ENCODE results near the gene GALNTL6. TPM values are rescaled to one million over a fixed set of nuclear protein-coding genes. Genes with fewer than 3 reads are reported as not detected.

Gene GALNTL6
- total RNA-seq, 1 donor from 2014 or later: 1.7 TPM

GRCh38 chr4:171966356-171966755 lies 153.2 kb downstream of the GALNTL6 start:
- no peaks in the 10 kb centered on the region for H3K27me3 Mint-ChIP-seq
- no peaks in the 10 kb centered on the region for H3K36me3 Mint-ChIP-seq
- no peak overlapping the region for H3K4me3 Mint-ChIP-seq
- H3K9me3 Mint-ChIP-seq: peaks cover 7% of the 10 kb centered on the region
- no peak overlapping the region for H3K27ac Mint-ChIP-seq
- no peaks in the 10 kb centered on the region for H3K4me1 Mint-ChIP-seq (ENCODE audit: unreplicated experiment)
- DNase-seq (ENCODE audit: extremely low spot score, unreplicated experiment): no peak
- TF ChIP-seq, protein P1, sequence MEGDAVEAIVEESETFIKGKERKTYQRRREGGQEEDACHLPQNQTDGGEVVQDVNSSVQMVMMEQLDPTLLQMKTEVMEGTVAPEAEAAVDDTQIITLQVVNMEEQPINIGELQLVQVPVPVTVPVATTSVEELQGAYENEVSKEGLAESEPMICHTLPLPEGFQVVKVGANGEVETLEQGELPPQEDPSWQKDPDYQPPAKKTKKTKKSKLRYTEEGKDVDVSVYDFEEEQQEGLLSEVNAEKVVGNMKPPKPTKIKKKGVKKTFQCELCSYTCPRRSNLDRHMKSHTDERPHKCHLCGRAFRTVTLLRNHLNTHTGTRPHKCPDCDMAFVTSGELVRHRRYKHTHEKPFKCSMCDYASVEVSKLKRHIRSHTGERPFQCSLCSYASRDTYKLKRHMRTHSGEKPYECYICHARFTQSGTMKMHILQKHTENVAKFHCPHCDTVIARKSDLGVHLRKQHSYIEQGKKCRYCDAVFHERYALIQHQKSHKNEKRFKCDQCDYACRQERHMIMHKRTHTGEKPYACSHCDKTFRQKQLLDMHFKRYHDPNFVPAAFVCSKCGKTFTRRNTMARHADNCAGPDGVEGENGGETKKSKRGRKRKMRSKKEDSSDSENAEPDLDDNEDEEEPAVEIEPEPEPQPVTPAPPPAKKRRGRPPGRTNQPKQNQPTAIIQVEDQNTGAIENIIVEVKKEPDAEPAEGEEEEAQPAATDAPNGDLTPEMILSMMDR (conservative IDR thresholded peaks at IDR 0.05): no peak

DNA sequence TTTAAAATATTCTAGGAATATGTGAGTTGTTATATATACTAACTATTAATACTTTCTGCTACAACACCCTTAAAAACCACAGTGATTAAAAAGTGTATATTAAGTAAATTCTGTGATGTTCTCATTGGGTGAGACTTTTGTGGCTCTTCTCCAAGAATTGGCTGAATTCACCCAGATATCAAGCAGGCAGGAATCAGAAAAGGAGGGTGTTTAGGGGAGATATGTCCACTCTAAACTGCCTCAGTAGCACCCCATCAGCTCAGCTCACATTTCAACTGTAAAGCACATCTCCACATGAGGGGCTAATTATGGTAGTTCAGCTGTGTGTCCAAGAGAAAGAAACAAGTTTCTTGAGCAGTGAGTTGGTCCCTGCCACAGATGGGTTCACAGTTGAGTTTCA lies 165.0 kb downstream of the GALNTL6 start:
- H3K4me3 Mint-ChIP-seq: no peak overlapping the region
- H3K27me3 Mint-ChIP-seq: no peaks in the 10 kb centered on the region
- TF ChIP-seq, protein P1 (conservative IDR thresholded peaks at IDR 0.05): no peak
- no peaks in the 10 kb centered on the region for H3K4me1 Mint-ChIP-seq (ENCODE audit: unreplicated experiment)
- no peaks in the 10 kb centered on the region for H3K9me3 Mint-ChIP-seq
- no peak for DNase-seq (ENCODE audit: extremely low spot score, unreplicated experiment)
- H3K36me3 Mint-ChIP-seq: no peaks in the 10 kb centered on the region
- H3K27ac Mint-ChIP-seq: no peak overlapping the region

- DNase-seq (ENCODE audit: extremely low spot score, unreplicated experiment): no peak
Measured at GRCh38 chr4:171979461-171979860, 166.3 kb downstream of the GALNTL6 start.

DNA sequence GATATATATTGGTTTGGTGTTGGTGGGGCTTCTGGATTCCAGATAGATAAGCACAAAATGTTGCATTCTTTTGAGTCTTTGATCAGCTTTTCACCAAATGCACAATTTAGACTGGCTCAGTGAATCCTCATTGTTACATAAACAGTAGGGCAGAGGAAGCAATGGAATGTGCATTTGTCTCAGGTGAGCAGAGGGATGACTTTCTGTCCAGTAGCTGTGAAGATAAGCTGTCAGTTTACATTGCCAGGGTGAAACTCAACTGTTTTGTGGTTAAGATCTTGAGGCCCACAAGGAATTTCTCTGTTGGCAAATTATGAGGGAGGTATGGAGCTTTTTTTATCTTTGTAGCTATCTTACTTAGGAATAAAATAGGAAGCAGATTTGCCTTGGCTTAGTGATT lies 168.0 kb downstream of the GALNTL6 start:
- Mint-ChIP-seq H3K27ac (no peak overlapping the region), H3K4me1 (ENCODE audit: unreplicated experiment) (no peaks in the 10 kb centered on the region), H3K27me3 (no peaks in the 10 kb centered on the region), H3K9me3 (no peaks in the 10 kb centered on the region), H3K4me3 (no peak overlapping the region), H3K36me3 (no peaks in the 10 kb centered on the region)
- TF ChIP-seq, protein P1 (conservative IDR thresholded peaks at IDR 0.05): no peak
- DNase-seq (ENCODE audit: extremely low spot score, unreplicated experiment): no peak

More at GRCh38 chr4:171979461-171979860, 166.3 kb downstream of the GALNTL6 start:
- Mint-ChIP-seq H3K4me1 (ENCODE audit: unreplicated experiment) (no peaks in the 10 kb centered on the region), H3K27ac (no peak overlapping the region), H3K36me3 (no peaks in the 10 kb centered on the region), H3K27me3 (no peaks in the 10 kb centered on the region), H3K4me3 (no peak overlapping the region), H3K9me3 (no peaks in the 10 kb centered on the region)
- TF ChIP-seq, protein P1 (conservative IDR thresholded peaks at IDR 0.05): no peak

DNA sequence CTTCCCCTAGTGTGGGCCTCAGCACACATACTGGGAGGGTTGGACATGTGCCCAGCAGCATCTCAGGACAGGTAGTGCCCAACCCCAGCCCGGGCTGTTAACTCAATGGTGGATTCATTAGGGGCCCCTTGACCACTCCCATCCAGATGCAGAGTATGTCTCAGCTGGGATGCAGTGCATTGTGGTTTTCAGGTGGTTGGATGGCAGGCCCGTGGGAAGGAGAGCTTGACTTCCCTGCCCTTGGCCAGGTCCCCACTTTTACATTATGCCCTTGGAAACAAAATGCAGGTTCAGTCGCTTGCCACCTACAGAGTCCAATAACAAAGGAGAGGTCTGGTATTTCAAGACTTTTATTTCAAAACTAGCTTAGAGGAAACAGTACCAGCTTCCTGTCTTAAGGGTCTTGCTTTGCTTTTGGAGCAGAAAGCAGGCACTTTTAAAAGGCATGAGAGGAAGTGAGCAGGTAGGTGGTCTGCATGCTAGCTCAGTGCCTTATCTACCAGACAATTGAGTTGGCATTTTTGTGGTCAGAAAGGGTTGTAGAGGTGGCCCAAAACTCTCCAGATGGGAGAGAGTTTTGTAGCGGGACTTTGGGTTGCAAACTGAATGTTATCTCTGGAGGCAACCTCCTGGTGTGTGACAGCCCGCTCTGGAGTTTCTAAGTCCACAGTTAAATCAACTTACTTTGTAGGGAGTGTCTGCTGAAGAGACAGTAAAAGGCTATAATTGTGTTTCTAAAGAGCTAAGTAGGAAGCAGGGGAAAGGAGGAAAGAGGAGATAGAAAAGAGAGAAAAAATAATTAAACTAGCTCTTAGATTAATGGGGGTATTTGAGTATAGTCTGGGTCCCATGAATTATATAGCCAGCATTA lies 171.0 kb downstream of the GALNTL6 start:
- TF ChIP-seq, protein P1 (conservative IDR thresholded peaks at IDR 0.05): no peak
- no peak for DNase-seq (ENCODE audit: extremely low spot score, unreplicated experiment)
- no peak overlapping the region for H3K27ac Mint-ChIP-seq

More for the DNA sequence above, 171.0 kb downstream of the GALNTL6 start:
- Mint-ChIP-seq H3K4me3 (no peak overlapping the region), H3K36me3 (no peaks in the 10 kb centered on the region), H3K27me3 (no peaks in the 10 kb centered on the region), H3K9me3 (peaks cover 13% of the 10 kb centered on the region), H3K4me1 (ENCODE audit: unreplicated experiment) (no peaks in the 10 kb centered on the region)
